SH-SY5Y (cell line): ENCODE measurements around the gene CCL7.

Source experiments
- GATA2 ChIP-seq: IDR thresholded peaks from 2 replicates; pipeline ENCODE4 v1.6.1; 2011; ENCODE audit warnings: mild to moderate bottlenecking, low read depth, low read length
- GATA3 ChIP-seq: IDR thresholded peaks from 2 replicates; pipeline ENCODE4 v1.6.1; 2011; ENCODE audit warnings: low read depth, mild to moderate bottlenecking, low read length, moderate library complexity

The CCL7 gene

DNA sequence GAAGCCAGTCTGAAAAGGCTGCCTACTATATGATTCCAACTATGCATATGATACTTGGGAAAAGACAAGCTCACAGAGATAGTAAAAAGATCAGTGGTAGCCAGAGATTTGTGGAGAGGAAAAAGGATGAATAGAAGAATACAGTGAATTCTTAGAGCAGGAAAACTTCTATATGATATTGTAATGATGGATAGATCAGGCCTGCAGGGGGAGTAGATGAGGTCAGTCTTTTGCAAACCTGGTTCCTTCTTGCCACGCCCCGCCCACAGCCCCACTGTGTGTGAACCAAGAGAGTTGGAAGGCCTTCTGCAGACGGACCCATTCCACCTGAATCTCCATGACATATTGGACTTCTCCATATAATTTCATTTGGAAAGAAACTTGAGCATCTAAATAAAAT is 48.5 kb downstream of the CCL7 start:
- TF ChIP-seq GATA3 (no peak), GATA2 (no peak)

DNA sequence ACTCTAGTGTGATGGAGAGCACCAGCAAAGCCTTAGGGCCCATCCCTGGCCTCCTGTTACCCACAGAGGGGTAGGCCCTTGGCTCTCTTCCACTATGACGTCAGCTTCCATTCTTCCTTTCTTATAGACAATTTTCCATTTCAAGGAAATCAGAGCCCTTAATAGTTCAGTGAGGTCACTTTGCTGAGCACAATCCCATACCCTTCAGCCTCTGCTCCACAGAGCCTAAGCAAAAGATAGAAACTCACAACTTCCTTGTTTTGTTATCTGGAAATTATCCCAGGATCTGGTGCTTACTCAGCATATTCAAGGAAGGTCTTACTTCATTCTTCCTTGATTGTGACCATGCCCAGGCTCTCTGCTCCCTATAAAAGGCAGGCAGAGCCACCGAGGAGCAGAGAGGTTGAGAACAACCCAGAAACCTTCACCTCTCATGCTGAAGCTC is 49.0 kb downstream of the CCL7 start, which contains the start of gene CCL8:
Gene CCL8, plus strand, starts transcription at position 397 of the 445 bp plus-strand sequence. CDS start 67 bp downstream, outside the sequence.
- TF ChIP-seq GATA2 (no peak), GATA3 (no peak)
